GM18858 (cell line): ENCODE measurements around the gene ZNF776.
"Not testable (repeated sequence)": the region's sequence is repeated elsewhere in the genome, so short reads cannot be mapped to it uniquely, and the experiment has no call there.

Experiments
- ATAC-seq: cut with Tn5 transposase; IDR thresholded peaks from one replicate; pipeline ENCODE4 v1.9.1; 2021; ENCODE audit not compliant: unreplicated experiment

Gene ZNF776

DNA sequence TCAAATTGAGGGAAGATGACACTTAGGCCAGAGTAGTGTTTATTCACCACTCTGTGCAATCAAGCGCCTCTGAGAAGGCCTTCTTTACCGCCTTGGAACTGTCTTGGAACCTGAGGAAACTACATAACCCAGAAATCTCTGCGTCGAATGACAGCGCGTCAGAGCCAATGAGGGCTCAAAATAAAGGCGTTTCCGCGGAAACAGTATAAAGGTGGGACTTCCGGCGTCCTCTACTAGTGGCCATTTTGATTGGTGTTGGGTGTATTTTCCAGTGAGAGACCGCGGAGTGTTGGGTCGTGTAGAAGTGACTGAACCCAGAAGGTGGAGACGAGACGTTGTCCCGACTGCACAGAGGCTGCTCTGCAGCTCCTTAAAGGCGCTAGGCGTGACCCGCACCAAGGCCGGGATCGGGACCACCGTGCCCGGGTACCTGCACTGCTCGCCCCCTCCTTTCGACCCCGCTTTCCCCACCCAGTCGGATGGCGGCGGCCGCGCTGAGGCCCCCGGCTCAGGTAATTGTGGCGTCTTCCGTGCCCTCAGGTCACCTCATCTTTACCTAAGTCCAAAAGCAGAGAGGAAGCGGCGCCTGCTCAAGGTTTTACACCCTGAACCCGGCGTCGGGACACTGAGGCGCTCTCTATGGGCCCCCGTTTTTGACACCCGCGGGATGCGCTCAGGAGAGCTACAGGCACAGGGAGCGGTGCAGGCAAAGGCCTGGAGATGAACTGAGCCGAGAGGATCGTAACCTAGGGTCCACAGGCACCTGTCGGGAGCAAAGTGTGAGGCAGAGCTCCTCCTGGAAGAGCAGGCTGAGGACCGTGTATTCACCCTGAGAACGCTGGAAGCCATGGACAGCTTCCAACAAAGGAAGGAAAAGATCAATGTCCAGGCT lies at the start of gene ZNF776:
TSS of gene ZNF776 (plus strand) at position 236 of the 892 bp plus-strand sequence. CDS start at position 480, 244 bp downstream.
- peak; percentile 96 for ATAC-seq

DNA sequence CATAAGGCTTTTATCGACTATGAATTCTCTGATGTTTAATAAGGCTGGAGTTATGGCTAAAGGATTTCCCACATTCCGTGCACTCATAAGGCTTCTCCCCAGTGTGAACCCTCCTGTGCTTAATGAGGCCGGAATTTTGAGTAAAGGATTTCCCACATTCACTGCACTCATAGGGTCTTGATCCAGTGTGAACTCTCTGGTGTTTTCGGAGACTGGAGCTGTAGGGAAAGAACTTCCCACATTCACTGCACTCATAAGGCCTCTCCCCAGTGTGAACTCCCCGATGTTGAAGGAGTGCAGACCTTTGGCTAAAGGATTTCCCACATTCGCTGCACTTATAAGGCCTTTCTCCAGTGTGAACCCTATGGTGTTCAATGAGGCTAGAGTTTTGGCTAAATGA lies 45.0 kb upstream of the ZNF776 start:
- ATAC-seq, result no peak

DNA sequence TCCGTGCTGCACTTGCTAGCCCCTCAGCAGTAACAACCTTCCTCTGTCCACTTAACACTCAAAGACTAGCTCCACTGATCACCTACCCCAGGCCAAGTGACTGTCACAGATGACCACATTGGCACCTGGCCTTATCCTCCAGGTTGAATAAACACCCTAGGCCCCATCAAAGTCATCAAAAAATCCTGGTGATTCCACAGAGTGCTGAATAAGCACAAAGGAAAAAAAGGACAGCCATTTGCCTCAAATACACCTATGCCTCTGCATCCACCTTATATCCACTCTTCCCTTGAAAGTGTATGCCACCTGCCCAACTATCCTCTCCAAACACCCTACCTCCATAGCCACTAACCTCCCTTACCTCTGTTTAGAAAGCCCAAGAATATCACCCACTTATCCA lies 40.3 kb upstream of the ZNF776 start:
- ATAC-seq, result no peak

DNA sequence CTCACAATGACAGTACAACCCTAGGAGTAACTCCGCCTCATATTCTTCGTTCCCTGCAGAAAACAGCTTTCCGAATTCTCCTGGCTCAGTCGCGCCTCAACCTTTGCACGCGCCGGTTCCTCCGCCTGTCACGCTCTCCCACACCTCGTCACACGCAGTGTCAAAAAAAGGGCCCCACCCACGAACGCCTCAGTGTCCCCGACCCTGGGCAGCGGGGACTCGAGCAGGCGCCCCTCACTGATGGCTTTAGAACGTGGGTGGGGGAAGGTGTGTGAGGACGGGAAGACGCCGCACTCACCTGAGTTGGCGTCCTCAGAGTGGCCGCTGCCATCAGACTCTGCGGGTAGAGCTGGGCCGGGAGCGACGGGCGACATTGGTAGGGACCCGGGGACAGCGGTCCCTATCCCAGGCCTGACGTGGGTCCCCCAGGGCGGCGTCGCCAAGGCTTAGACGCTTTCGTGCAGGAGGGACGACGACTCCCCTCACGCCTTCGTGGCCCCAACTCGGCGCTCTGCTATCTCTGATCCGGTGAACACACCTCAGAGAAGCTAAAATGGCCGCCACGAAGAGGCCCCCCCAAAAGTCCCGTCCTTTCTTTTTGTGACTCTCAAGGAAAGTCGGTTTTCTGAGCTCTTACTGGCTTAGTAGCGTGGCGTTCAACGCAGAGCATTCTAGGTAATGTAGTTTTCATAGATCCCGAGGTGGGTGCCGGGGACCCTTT lies 37.8 kb upstream of the ZNF776 start, which contains the start of gene ZNF154:
TSS of gene ZNF154 (minus strand) at position 564 of the 721 bp plus-strand sequence. CDS start at position 331, 233 bp downstream.
- ATAC-seq, result no peak

DNA sequence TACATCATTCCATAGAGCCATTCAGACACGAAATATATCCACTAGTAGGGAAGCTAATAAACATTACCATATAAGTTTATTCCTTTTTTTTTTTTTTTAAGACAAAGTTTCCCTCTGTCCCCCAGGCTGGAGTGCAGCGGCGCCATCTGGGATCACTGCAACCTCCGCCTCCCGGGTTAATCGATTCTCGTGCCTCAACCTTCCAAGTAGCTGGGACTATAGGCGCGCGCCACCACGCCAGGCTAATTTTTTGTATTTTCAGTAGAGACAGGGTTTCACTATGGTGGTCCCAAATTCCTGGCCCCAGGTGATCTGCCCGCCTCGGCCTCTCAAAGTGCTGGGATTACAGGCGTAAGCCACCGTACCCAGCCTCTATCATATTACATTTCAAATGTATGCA lies 37.0 kb upstream of the ZNF776 start:
- ATAC-seq, result no peak

DNA sequence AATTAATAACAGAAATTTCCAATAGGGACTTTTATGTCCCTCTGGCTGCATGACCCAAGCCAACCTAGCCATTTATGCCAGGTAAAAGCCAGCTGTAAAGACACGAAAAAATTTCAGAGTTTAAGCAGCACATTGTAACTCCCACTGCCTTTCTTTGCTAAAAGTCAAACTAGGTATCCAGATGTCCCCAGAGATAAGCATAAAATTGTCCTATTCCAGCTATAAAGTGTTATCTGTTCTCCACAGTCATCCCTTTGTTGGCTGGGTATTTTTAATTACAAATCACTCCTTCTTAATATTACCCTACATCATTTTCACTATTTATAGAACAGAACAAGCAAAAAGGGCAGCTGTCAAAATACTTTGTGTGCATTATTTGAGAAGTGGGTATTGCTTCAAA lies 34.4 kb upstream of the ZNF776 start:
- no peak for ATAC-seq

DNA sequence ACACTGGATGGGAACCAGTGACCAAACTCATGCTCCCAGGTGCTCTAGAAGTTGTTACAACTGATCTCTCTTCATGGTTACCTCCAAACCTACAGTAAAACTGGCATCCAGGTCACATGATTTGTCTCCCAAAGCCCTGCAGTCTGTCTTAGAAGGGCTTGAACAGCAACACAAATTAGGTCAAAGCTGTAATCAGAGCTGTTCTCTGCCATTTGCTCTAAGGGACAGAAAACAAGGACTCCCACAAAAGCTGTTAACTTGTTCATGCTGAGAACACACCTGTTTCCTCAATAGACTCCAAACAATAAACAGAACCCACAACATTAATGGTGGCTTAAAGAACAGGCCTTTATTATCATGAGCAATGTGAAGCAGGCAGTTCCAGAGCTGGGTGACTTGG lies 27.2 kb upstream of the ZNF776 start:
- no peak for ATAC-seq

DNA sequence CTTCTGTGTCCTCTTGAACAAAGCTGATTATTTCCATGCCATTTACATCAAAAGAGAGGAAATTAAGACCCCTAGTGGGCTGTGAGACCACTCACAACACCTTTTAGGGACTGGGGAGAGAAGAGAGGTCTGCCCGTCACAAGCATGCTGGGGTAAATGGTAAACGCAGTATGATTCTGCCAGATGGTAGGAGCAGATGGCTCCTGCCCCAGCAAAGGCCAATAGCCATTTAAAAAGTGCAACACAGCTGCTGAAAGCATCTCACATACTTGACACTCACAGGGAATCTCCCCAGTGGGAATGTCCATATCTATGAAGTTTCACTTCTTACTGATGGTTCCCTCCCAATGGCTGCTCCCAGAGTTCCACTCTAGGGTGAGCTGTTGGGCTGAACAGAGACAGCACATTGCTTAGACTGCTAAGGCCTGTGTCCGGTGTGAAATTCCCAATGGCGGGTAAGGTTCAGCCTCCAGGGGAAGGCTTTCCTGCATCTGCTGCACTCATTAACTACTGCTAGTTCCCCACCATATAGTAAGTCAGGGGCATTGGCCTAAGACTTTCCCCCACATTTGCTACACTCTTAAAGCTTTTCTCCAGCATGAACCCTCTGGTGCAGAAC lies 26.6 kb upstream of the ZNF776 start:
- no peak for ATAC-seq

DNA sequence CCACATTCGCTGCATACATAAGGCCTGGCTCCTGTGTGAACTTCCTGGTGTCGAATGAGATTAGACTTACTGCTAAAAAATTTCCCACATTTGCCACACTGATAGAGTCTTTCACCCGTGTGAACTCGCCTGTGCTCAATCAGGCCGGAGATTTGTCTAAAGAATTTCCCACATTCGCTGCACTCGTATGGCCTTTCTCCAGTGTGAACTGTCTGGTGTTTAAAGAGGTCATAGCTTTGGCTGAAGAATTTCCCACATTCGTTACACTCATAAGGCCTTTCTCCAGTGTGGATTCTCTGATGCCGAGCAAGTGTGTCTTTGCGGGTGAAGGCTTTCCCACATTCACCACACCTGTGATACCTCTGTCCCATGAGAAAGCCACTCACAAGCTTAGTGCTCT lies 25.7 kb upstream of the ZNF776 start:
- no peak for ATAC-seq

DNA sequence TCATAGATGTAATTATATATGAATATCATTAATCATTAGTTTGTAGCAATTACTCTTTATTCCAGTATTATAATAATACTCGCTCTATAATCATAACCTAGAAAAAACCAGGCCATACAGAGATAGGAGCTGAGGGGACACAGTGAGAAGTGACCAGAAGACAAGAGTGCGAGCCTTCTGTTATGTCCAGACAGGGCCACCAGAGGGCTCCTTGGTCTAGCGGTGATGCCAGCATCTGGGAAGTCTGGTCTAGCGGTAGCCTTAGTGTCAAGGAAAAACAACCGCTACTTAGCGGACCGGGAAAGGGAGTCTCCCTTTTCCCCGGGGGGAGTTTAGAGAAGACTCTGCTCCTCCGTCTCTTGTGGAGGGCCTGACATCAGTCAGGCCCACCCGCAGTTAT lies 8.3 kb upstream of the ZNF776 start:
- not testable (repeated sequence) for ATAC-seq

DNA sequence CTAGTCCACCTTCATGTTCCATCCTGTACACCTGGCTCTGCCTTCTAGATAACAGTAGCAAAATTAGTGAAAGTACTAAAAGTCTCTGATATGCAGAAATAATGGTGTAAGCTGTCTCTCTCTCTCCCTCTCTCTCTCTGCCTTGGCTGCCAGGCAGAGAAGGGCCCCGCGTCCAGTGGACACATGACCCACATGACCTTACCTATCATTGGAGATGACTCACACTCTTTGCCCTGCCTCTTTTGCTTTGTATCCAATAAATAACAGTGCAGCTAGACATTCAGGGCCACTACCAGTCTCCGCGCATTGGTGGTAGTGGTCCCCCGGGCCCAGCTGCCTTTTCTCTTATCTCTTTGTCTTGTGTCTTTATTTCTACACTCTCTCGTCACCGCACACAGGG lies 7.8 kb upstream of the ZNF776 start:
- ATAC-seq, result not testable (repeated sequence)

DNA sequence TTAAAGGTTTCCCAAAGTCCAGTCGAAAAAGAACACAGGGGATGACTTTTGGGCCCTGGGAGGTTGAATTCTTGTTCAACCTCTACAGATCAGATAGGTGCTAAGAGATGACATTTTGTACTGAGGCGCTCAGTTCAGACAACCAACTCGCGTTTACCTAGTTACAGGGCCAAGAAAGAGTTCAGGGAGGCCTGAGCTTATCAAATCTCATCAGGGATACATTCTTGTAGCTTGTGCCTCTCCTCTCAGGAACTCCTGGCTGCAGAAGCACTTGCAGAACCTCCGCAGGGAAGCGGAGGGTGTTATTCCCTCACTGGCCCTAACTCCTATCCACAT lies 825 bp downstream of the ZNF776 start:
- no peak for ATAC-seq

DNA sequence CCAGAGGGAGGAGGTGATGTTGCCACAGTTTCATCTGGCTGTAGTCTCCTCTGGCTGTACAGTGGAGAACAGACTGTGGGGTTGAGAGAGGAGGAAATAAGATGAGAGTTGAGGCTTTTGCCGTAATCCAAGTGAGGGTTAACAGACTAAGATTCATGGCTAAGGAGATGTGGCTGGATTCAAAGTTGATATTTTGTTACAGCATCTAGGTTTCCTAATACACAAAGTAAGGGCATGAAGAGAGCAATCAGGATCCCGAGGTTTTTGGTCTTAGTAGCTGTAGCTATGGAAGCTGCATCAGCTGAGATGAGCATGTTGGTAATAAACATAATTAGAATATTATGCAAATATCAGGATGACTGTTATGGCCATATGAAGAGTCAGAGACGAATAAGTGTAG lies 1.4 kb downstream of the ZNF776 start:
- no peak for ATAC-seq

DNA sequence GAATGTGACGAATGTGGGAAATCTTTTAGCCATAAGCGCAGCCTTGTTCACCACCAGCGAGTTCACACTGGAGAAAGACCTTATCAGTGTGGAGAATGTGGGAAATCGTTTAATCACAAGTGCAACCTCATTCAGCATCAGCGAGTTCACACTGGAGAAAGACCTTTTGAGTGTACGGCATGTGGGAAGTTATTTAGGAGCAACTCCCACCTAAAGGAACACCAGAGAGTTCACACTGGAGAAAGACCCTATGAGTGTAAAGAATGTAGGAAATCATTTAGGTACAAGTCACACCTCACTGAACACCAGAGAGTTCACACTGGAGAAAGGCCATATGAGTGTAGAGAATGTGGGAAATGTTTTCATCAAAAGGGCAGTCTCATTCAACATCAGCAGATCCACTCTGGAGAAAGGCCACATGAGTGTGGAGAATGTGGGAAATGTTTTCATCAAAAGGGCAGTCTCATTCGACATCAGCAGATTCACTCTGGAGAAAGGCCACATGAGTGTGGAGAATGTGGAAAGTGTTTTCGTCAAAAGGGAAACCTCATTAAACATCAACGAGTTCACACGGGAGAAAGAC lies 7.6 kb downstream of the ZNF776 start:
- no peak for ATAC-seq

DNA sequence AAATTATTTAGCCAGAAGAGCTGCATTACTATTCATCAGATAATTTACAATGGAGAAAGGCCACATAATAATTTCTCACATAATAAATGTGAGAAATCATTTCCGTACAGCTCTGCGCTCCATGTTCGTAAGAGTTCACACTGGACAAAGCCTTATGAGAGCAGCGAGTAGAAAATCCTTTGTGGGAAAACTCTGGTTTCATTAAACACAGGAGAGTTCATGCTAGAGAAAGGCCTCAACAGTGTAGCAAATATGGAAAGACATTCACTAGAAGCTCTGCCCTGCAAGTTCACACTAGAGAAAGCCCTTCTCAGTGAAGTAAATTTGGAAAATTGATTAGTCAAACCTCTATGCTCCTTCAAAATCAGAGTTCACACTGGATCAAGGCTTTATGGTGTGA lies 8.4 kb downstream of the ZNF776 start:
- no peak for ATAC-seq

DNA sequence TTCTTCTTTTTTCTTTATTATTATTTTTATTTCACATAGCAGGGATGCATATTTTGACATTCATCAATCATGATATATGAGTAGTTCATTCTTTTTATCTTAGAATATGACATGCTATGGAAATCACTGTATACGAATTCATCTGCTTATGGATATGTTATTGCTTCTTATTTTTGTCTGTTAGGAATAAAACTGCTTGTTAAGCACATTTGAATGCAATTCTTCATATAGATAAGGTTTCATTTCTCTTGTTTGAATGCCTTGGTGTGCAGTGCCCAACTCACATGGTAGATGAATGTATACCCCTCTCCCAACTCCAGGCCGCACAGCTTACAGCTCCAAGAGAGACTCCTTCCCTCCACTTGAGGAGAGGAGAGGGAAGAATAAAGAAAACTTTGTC lies 11.3 kb downstream of the ZNF776 start:
- ATAC-seq, result no peak

DNA sequence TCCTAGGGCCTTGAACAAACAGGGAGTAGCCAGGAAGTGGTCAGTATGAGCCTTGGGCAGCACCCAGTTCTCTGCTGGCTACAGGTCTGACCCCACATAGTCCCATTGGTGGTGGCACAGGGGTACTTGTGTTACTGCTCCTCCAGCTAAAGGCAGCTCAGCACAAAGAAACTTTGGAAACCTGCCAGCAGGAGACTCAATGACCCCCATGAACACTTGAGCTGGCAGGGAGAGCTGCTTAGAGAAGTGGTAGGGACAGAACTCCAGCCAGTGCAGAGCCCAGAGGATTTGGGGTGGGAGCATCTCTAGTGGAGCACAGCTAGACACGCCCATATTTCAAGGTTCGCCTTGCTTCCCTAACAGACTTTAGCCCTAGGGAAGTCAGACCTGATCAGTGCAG lies 12.5 kb downstream of the ZNF776 start:
- no peak for ATAC-seq

DNA sequence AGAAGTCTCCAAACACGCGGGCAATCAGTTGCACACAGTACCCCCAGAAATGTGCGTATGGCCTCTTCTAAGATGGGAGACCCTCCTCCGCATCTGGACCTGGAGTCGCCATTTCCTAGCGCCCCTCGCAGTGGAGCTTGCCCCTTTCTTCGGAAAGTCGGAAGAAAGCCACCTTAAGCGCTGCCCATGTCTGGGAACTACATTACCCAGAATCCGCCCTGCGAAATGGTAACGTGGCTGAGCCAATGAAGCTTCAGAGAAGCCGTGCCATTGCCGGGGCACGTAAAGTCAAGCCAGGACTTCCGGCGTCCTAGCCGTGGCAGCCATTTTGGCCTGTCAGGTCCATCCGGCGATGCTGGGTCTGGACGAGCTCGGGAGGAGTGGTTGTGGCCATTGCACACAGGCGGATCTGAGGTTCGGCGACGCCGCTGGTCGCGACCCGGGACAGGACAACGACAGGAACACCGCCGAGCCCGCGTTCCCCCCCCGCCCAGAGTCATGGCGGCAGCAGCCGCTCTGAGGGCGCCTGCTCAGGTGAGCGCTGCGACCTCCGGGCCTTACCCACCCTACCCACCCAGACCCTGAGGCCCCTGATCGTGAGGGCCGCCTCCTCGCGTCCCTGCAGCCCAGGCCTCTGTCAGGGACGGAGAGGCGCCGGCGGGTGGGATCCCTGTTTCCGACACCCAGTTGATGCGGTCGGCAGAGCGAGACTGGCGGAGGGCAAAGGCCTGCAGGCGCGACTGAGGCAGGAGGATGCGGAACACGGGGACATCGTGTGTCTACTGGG lies 22.9 kb downstream of the ZNF776 start, which contains the start of gene ZNF586:
TSS of gene ZNF586 (plus strand) at position 332 of the 787 bp plus-strand sequence. CDS start at position 499, 167 bp downstream.
- ATAC-seq, result peak; percentile 95

DNA sequence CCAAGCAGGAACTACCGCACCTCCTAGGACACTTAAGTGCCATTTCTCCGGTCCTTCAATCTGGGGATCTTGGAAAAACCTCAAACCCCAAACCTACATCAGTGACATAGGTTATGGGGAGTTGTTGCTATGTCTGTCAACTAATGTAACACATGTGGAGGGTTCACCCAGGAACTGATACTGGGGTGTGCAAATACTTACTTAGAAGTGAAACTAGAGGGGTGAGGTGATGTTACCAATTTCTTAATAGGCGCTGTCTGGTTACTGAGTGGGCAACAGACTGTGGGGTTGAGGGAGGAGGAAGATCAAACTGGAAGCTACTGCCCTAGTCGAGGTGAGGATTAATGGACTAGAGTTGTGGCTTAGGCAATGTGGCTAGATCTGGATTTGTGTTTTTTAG lies 24.8 kb downstream of the ZNF776 start:
- ATAC-seq, result no peak

DNA sequence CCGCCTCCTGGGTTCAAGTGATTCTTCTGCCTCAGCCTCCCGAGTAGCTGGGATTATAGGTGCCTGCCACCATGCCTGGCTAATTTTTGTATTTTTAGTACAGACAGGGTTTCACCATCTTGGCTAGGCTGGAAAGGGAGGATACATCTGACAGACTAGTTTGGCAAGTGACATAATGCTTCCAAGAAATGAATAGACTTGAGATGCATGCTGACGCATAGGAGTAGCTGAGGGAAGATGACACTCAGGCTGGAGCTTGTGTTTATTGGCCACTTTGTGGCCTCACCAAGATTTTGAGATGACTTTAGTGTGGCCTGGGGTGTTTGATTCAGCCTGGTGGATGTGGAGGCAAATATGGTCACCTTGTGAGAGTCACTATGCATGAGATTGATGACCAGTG lies 26.9 kb downstream of the ZNF776 start:
- ATAC-seq, result no peak
